Measurements from ENCODE around the gene AIF1.

AIF1 gene

DNA sequence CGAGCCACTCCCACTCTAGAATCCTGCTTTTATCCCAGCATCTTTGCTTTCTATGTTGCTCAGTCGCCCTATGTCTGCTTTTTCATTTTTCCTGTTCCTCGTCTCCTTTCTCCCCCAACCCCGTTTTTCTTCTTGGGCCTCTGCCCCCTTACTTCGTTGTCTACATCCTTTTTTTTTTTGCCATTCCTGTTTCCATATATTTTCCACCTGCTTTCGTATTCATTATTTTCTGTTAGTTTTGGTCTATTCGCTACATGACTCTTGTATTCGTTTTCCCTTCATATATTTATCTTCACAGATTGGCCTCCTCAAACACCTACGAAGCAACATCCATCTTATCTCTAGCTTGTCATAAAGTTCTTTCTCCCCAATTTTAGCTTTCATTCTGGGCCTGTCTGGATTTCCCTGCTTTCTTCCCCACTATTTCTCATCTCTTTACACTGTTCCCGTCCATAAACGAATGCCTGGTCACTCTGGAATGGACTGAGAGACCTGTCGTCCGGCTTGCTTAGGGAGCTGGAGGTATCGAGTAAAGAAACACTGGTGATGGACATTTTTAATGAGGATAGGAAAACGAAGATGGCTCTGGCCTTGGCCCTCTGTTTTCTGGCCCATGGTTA lies 6.4 kb downstream of the AIF1 start:
- no peak for DNase-seq

- DNase-seq = no peak
Observed at GRCh38 chr6:31621991-31622390, 7.0 kb downstream of the AIF1 start.

DNA sequence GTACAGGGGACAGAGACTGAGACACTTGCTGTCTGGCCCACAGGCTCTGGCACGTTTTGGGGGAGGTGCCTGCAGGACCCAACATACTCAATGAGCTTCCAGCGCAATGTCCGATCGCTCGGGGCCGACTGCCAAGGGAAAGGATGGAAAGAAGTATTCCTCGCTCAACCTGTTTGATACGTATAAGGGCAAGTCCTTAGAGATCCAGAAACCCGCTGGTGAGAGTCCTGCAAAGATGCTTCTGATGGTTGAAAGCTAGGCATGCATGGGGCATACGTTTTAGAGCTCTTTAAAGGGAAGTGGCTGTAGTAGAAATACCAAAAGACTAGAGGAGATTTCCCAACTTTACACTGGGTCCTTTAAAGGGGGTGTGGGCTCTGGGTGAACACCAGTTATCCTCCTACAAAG lies 7.7 kb downstream of the AIF1 start:
- DNase-seq = no peak

- no peak for DNase-seq
Observed at GRCh38 chr6:31624070-31624469, 9.0 kb downstream of the AIF1 start.

- DNase-seq = no peak
Observed at GRCh38 chr6:31626952-31627351, 11.9 kb downstream of the AIF1 start.

DNA sequence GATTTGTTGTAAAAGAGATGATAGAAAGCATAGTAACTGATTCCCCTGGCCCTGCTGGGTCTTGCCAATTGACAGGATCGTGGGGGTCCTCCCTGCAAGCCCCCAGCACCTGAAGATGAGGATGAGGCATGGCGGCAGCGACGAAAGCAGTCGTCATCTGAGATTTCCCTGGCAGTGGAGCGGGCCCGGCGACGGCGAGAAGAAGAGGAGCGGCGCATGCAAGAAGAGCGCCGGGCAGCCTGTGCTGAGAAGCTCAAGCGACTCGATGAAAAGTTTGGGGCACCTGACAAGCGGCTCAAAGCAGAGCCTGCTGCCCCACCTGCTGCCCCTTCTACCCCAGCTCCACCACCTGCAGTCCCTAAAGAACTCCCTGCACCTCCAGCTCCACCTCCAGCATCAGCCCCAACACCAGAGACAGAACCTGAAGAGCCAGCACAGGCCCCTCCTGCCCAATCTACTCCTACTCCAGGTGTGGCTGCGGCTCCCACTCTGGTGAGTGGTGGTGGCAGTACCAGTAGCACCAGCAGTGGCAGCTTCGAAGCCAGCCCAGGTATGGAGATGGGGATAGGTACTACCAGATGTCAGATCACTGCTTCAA lies 12.8 kb downstream of the AIF1 start:
- DNase-seq = no peak

GRCh38 chr6:31629014-31629413 lies 14.0 kb downstream of the AIF1 start:
- DNase-seq = no peak

- no peak for DNase-seq
Observed at GRCh38 chr6:31630177-31630934, 15.3 kb downstream of the AIF1 start.

DNA sequence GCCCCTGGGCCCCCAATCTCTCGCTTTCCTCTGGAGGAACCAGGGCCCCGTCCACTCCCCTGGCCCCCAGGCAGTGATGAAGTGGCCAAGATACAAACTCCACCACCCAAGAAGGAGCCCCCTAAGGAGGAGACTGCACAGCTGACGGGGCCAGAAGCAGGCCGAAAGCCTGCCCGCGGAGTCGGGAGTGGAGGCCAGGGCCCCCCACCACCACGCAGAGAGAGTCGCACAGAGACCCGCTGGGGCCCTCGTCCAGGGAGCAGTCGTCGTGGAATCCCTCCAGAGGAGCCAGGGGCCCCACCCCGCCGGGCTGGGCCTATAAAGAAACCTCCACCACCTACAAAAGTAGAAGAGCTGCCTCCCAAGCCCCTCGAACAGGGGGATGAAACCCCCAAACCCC lies 16.2 kb downstream of the AIF1 start:
- no peak for DNase-seq

DNA sequence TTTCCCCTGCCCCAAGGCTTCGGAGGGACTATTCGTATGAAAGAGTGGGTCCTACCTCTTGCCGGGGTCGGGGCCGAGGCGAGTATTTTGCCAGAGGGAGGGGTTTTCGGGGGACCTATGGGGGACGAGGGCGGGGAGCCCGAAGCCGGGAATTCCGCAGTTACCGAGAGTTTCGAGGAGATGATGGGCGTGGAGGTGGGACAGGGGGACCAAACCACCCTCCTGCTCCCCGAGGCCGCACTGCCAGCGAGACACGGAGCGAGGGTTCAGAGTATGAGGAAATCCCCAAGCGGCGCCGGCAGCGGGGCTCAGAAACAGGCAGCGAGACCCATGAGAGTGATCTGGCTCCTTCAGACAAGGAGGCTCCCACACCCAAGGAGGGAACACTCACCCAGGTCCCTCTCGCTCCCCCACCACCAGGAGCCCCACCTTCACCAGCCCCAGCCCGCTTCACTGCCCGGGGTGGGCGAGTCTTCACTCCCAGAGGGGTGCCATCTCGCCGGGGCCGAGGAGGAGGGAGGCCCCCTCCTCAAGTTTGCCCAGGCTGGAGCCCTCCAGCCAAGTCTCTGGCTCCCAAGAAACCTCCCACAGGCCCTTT lies 16.7 kb downstream of the AIF1 start:
- DNase-seq = no peak

DNA sequence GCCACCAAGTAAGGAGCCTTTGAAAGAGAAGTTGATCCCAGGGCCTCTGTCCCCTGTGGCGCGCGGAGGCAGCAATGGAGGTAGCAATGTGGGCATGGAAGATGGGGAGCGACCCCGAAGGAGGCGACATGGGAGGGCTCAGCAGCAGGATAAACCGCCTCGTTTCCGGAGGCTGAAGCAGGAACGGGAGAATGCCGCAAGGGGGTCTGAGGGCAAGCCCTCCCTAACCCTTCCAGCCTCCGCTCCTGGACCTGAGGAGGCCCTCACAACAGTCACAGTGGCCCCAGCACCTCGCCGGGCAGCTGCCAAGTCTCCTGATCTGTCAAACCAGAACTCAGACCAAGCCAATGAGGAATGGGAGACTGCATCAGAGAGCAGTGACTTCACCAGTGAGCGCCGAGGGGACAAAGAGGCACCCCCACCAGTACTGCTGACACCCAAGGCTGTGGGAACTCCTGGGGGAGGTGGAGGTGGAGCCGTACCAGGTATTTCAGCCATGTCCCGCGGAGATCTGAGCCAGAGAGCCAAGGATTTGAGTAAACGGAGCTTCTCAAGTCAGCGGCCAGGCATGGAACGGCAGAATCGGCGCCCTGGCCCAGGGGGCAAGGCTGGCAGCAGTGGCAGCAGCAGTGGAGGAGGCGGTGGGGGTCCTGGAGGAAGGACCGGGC lies 17.4 kb downstream of the AIF1 start:
- no peak for DNase-seq

DNA sequence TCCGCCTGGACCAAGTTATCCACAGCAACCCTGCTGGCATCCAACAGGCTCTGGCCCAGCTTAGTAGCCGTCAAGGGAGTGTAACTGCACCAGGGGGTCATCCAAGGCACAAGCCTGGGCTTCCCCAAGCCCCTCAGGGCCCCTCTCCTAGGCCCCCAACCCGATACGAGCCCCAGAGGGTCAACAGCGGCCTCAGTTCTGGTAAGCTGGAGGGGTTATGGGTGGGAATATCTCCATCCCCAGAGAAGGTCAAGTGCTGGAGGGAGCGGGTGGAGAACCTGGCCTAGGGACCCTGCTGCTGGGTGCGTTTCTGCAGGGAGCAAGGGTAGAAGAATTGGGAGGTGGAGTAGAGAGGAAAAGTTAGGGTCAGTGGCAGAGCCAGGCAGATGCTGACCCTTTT lies 18.4 kb downstream of the AIF1 start:
- DNase-seq = no peak

DNA sequence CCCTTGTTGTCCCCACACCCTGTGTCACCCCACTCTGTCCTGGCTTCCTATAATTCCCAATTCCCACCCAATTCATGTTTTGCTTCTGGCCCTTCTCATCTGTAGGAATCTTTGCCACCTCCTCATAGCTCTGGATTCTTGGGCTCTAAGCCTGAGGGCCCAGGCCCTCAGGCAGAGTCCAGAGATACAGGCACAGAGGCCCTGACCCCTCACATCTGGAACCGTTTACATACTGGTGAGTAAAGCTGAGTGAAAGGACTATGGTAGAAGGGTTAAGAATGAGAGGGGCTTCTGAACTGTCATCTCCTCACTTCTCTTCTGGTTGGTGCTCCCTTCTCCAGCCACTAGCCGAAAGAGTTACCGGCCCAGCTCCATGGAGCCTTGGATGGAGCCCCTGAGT lies 19.1 kb downstream of the AIF1 start:
- DNase-seq = no peak

DNA sequence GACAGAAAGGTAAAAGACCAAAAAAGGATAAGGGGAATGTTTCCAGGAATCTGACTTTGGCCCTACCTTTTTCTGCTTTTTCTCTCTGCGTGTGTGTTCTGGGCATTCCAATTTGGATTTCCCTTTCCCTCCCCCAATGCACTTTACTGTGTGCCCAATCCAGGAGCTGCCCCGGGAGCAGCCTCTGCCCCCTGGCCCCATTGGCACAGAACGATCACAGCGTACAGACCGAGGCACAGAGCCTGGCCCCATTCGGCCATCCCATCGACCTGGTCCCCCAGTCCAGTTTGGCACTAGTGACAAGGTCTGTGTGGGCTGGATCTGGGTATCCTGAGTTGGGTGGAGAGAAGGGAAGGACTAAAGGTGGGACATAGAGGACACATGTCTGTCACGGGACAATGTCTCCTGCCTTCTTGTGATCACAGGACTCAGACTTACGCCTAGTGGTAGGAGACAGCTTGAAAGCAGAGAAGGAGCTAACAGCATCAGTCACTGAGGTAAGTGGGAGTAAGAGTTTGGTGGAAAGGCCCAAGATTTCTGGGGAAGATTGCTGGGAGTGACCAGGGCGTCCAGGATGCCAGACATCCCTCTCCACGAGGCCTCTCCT lies 20.0 kb downstream of the AIF1 start:
- DNase-seq = no peak

DNA sequence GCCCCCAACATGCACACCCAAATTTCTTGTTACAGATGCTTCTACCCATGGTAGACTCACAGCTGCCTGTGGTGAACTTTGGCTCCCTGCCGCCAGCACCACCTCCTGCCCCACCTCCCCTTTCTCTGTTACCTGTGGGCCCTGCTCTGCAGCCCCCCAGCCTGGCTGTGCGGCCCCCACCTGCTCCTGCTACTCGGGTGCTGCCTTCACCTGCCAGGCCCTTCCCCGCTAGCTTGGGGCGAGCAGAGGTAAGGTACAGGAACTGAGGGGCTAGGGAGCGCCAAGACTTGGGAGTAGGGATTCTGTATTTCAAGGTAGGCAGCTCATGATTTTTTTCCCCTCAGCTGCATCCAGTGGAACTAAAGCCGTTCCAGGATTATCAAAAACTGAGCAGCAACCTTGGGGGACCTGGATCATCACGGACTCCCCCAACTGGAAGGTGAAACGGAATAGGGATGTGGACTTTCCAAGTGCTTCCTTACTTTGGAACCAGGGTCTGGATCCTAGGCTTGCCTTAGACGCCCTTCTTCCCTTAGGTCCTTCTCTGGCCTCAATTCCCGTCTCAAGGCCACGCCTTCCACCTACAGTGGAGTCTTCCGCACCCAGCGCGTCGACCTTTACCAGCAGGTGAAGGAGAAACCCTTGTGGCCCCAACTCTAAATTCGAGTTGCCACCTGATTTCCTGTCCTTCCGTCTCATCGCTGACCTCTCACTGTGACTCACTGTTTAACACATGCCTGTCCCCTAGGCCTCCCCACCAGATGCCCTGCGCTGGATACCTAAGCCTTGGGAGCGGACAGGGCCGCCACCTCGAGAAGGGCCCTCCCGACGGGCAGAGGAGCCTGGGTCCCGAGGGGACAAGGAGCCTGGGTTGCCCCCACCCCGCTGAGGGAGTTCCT lies 21.9 kb downstream of the AIF1 start:
- no peak for DNase-seq

- no peak for DNase-seq
Observed at GRCh38 chr6:31639043-31639442, 24.0 kb downstream of the AIF1 start.

- DNase-seq = no peak
Observed at GRCh38 chr6:31639449-31639861, 24.4 kb downstream of the AIF1 start.

DNA sequence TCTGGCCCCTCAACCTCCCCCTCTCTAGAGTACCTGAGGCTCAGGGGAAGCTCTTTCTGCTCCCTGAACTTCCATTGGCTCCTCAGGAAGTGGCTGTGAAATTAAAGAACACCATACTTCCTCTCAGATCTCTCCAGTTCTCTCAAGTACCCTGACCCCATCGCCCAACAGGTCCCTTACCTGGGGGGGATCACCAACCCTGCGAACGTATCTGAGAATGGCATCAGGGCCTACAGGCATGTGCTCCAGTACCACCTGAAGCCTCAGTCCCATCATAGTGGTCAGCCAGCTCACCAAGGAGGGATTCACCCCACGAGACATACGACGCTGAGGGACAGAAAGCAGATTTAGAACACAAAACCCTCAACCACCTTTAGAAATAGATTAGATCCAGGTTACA lies 25.6 kb downstream of the AIF1 start:
- no peak for DNase-seq

GRCh38 chr6:31641370-31641769 lies 26.3 kb downstream of the AIF1 start:
- no peak for DNase-seq

GRCh38 chr6:31642798-31643570 lies 27.9 kb downstream of the AIF1 start:
- DNase-seq = no peak

- DNase-seq = no peak
Observed at GRCh38 chr6:31643818-31644454, 28.9 kb downstream of the AIF1 start.
